BLaER1 treated with 17β-estradiol and CSF1 and Interleukin-3, amounts not matched to agents 10 nM and 100 nM (cell line): Measurements from ENCODE around the gene EHD4.

Experiments
- H3K27ac ChIP-seq, 11 experiments: shearing (Covaris generic); formaldehyde crosslinking; 2 replicates each; pipeline ENCODE4 v1.8.1; 2022
- H3K27me3 ChIP-seq, 11 experiments: shearing (Covaris generic); formaldehyde crosslinking; 2 replicates each; pipeline ENCODE4 v1.8.1; 2022
- H3K36me3 ChIP-seq, 11 experiments: shearing (Covaris generic); formaldehyde crosslinking; 2 replicates each; pipeline ENCODE4 v1.8.1; 2022
- H3K4me1 ChIP-seq, 10 experiments: shearing (Covaris generic); formaldehyde crosslinking; 2 replicates each; pipeline ENCODE4 v1.8.1; 2022
- H3K4me2 ChIP-seq, 11 experiments: shearing (Covaris generic); formaldehyde crosslinking; 2 replicates each; pipeline ENCODE4 v1.8.1; 2022
- H3K4me3 ChIP-seq, 10 experiments: shearing (Covaris generic); formaldehyde crosslinking; 2 replicates each; pipeline ENCODE4 v1.8.1; 2022
- H3K9ac ChIP-seq, 11 experiments: shearing (Covaris generic); formaldehyde crosslinking; 2 replicates each; pipeline ENCODE4 v1.8.1; 2022
- H3K9me3 ChIP-seq, 11 experiments: shearing (Covaris generic); formaldehyde crosslinking; replicated peaks in 1 of 11; 2 replicates each; pipeline ENCODE4 v1.8.1; 2022
- H4K20me1 ChIP-seq, 11 experiments: shearing (Covaris generic); formaldehyde crosslinking; 2 replicates each; pipeline ENCODE4 v1.8.1; 2022
- Cebpa-rat ChIP-seq, 11 experiments: shearing (Covaris generic); IDR thresholded peaks; 2 replicates each; pipeline ENCODE4 v1.8.1; 2022

Gene EHD4

DNA sequence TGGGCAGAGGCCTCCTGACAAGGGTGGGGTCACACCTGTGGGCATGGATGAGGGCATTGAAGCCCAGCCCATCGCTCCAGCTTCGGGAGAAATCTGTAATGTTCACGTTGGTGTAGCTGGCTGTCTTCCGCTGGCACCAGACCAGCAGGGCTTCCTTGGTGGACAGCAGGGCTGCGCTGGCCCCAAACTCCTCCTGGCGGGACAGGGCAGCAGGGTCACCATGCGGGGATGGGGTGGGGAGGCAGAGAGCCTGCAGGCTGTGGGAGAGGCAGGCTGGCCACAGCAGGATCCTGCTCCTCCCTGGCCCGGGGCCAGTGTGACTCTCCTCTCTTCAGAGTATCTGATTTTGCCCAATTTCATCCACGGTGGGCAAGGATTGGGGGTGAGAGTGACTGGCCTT lies 84.5 kb downstream of the EHD4 start:
- Histone ChIP-seq H3K9ac (no peak overlapping the region), H3K4me3 (no peak overlapping the region), H4K20me1 (peaks cover 0 to 7% (median 0%) of the 10 kb centered on the region in 11 experiments; a peak in 4 of 22 replicates), H3K4me1 (peaks cover 34 to 60% (median 47%) of the 10 kb centered on the region in 10 experiments), H3K9me3 (no peaks in the 10 kb centered on the region), H3K27me3 (no peaks in the 10 kb centered on the region), H3K4me2 (peak overlapping the region; percentile 54 to 80 (median 72); a peak in 20 of 22 replicates), H3K36me3 (no peaks in the 10 kb centered on the region), H3K27ac (no peak overlapping the region)
- TF ChIP-seq Cebpa-rat (IDR thresholded peaks at IDR 0.05) = no peak

- Histone ChIP-seq H3K36me3 (no peaks in the 10 kb centered on the region), H3K27ac (no peak overlapping the region), H3K4me1 (peaks cover 29 to 60% (median 47%) of the 10 kb centered on the region in 10 experiments), H3K9me3 (no peaks in the 10 kb centered on the region), H4K20me1 (peaks cover 0 to 9% (median 0%) of the 10 kb centered on the region in 11 experiments; a peak in 4 of 22 replicates), H3K4me3 (no peak overlapping the region), H3K27me3 (peaks cover 0 to 7% (median 0%) of the 10 kb centered on the region in 11 experiments; a peak in 3 of 22 replicates), H3K9ac (no peak overlapping the region), H3K4me2 (no peak overlapping the region)
- no peak for TF ChIP-seq Cebpa-rat (IDR thresholded peaks at IDR 0.05)
These were observed 85.2 kb downstream of the EHD4 start for GRCh38 chr15:41887161-41887560.

DNA sequence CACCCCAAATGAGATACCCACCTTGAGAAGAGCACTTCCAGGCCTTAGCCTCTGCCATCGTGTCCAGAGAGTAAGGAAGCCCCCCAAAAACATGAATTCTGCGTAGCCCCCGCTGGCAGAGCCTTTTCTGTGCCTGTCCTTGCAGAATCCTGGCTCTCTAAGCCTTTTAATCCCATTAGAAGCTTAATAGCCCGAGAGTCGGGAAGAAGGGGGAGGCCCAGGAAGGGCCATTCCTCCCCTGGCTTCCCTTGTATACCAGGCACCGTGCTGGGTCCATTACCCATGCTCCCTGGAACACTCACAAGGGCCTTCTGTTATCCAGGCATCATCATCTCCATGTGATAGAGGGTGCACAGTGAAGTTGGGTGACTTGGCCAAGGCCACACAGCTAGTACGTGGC lies 85.6 kb downstream of the EHD4 start:
- Histone ChIP-seq H3K4me3 (no peak overlapping the region), H3K4me2 (no peak overlapping the region), H3K27ac (no peak overlapping the region), H4K20me1 (peaks cover 0 to 9% (median 0%) of the 10 kb centered on the region in 11 experiments; a peak in 4 of 22 replicates), H3K9me3 (no peaks in the 10 kb centered on the region), H3K27me3 (peaks cover 0 to 10% (median 2%) of the 10 kb centered on the region in 11 experiments; a peak in 16 of 22 replicates), H3K36me3 (no peaks in the 10 kb centered on the region), H3K9ac (no peak overlapping the region), H3K4me1 (peaks cover 25 to 57% (median 43%) of the 10 kb centered on the region in 10 experiments)
- no peak for TF ChIP-seq Cebpa-rat (IDR thresholded peaks at IDR 0.05)

DNA sequence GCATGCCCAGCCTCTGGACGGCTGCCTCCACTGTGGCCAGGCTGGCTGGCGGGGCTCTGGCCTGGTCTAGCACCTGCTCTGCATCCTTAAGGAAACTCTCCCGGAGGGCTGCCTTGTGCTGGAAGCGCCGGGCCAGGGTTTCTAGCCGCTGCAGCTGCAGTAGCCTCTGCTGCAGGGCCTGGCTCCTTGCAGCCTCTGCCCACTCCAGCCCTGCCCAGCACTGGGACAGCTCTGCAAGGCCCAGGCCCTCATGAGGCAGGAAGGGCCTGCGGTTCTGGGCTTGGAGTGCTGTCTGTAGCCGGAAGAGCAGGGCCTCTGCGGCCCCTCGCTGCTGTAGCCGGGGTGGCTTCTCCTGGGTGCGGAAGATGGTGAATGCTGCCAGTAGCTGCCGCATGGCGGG lies 86.5 kb downstream of the EHD4 start:
- Histone ChIP-seq H3K4me3 (no peak overlapping the region), H4K20me1 (peaks cover 0 to 12% (median 0%) of the 10 kb centered on the region in 11 experiments; a peak in 6 of 22 replicates), H3K4me1 (peaks cover 25 to 55% (median 37%) of the 10 kb centered on the region in 10 experiments), H3K4me2 (no peak overlapping the region), H3K27ac (no peak overlapping the region), H3K36me3 (no peaks in the 10 kb centered on the region), H3K9ac (no peak overlapping the region), H3K27me3 (peaks cover 0 to 19% (median 11%) of the 10 kb centered on the region in 11 experiments; a peak in 16 of 22 replicates), H3K9me3 (no peaks in the 10 kb centered on the region)
- TF ChIP-seq Cebpa-rat (IDR thresholded peaks at IDR 0.05) = no peak

GRCh38 chr15:41885321-41885720 lies 87.0 kb downstream of the EHD4 start:
- TF ChIP-seq Cebpa-rat (IDR thresholded peaks at IDR 0.05) = no peak
- H3K4me1 ChIP-seq = peaks cover 25 to 55% (median 36%) of the 10 kb centered on the region in 10 experiments
- H3K4me3 ChIP-seq = no peak overlapping the region
- no peaks in the 10 kb centered on the region for H3K9me3 ChIP-seq
- no peak overlapping the region for H3K4me2 ChIP-seq
- H3K27me3 ChIP-seq = peaks cover 0 to 22% (median 11%) of the 10 kb centered on the region in 11 experiments; a peak in 16 of 22 replicates
- H3K9ac ChIP-seq = no peak overlapping the region
- no peaks in the 10 kb centered on the region for H3K36me3 ChIP-seq
- no peak overlapping the region for H3K27ac ChIP-seq
- peaks cover 0 to 12% (median 0%) of the 10 kb centered on the region in 11 experiments; a peak in 7 of 22 replicates for H4K20me1 ChIP-seq

DNA sequence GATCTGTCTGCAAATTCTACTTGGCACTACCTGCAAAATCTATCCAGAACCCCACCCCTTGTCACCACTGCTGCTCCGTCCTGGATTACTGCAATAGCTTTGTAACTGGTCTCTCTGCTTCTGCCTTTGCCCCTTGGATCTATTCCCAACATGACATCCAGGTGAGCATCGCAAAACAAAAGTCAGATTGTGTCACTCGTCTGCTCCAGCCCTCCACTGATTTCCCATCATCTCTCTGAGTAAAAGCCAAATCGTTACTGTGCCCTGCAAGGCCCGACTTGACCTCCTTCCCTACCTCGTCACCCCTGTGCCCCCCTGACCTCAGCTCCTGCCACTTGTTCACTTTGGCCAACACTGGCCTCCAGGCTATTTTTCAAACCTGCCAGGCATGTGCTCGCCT lies 87.9 kb downstream of the EHD4 start:
- peaks cover 0 to 22% (median 11%) of the 10 kb centered on the region in 11 experiments; a peak in 16 of 22 replicates for H3K27me3 ChIP-seq
- no peaks in the 10 kb centered on the region for H3K36me3 ChIP-seq
- TF ChIP-seq Cebpa-rat (IDR thresholded peaks at IDR 0.05) = no peak
- peaks cover 25 to 48% (median 34%) of the 10 kb centered on the region in 10 experiments for H3K4me1 ChIP-seq
- H3K27ac ChIP-seq = no peak overlapping the region
- H4K20me1 ChIP-seq = peaks cover 0 to 18% (median 0%) of the 10 kb centered on the region in 11 experiments; a peak in 7 of 22 replicates
- no peak overlapping the region for H3K9ac ChIP-seq
- H3K4me3 ChIP-seq = no peak overlapping the region
- H3K4me2 ChIP-seq = no peak overlapping the region
- no peaks in the 10 kb centered on the region for H3K9me3 ChIP-seq

DNA sequence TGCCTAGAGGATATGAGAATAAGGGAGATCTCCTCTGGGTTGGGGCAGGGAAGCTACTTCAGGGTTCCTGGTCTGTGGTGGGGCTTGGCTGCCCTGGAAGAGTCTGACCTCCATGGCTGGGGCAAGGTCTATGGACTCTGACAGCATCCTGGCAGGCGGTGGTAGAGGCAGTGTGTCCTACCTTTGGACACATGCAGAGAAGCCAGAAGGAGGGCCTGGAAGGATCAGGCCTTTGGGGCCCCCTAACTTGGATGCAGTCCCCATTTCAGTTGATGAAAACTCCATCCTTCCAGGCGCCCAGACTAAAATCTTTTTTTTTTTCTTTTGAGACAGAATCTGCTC lies 88.9 kb downstream of the EHD4 start:
- Histone ChIP-seq H3K36me3 (no peaks in the 10 kb centered on the region), H3K4me3 (no peak overlapping the region), H3K9ac (no peak overlapping the region), H3K9me3 (no peaks in the 10 kb centered on the region), H3K27ac (no peak overlapping the region), H3K4me2 (peak overlapping the region; percentile 4 to 72 (median 62); a peak in 20 of 22 replicates), H3K27me3 (peaks cover 0 to 22% (median 11%) of the 10 kb centered on the region in 11 experiments; a peak in 16 of 22 replicates), H4K20me1 (peaks cover 0 to 18% (median 0%) of the 10 kb centered on the region in 11 experiments; a peak in 7 of 22 replicates), H3K4me1 (peaks cover 15 to 46% (median 25%) of the 10 kb centered on the region in 10 experiments)
- no peak for TF ChIP-seq Cebpa-rat (IDR thresholded peaks at IDR 0.05)

- Histone ChIP-seq H3K36me3 (no peaks in the 10 kb centered on the region), H3K4me3 (no peak overlapping the region), H3K27me3 (peaks cover 0 to 22% (median 11%) of the 10 kb centered on the region in 11 experiments; a peak in 16 of 22 replicates), H4K20me1 (peaks cover 0 to 18% (median 0%) of the 10 kb centered on the region in 11 experiments; a peak in 7 of 22 replicates), H3K9ac (no peak overlapping the region), H3K4me2 (peak overlapping the region; percentile 4 to 72 (median 62); a peak in 20 of 22 replicates), H3K4me1 (peaks cover 9 to 46% (median 25%) of the 10 kb centered on the region in 10 experiments; a peak in 19 of 20 replicates), H3K27ac (no peak overlapping the region), H3K9me3 (no peaks in the 10 kb centered on the region)
- no peak for TF ChIP-seq Cebpa-rat (IDR thresholded peaks at IDR 0.05)
These were observed 89.5 kb downstream of the EHD4 start for GRCh38 chr15:41882689-41883483.
